C1 segment of cervical spinal cord (tissue), 14 donors: ENCODE results near the gene ZCCHC14.
"Not testable (repeated sequence)": the region's sequence is repeated elsewhere in the genome, so short reads cannot be mapped to it uniquely, and the experiment has no call there.

Experiments used
- DNase-seq, 14 donors: peaks; one replicate each; lab custom pipeline; 2025; lab: John Stamatoyannopoulos, UW

ZCCHC14 gene

GRCh38 chr16:87410530-87410929 lies 82.3 kb downstream of the ZCCHC14 start:
- DNase-seq = no peak

- no peak for DNase-seq
Observed at GRCh38 chr16:87409781-87410180, 83.0 kb downstream of the ZCCHC14 start.

GRCh38 chr16:87409153-87409552 lies 83.7 kb downstream of the ZCCHC14 start:
- DNase-seq = no peak

- DNase-seq = peak in 1 of 14 donors; percentile 29
Observed at GRCh38 chr16:87407511-87408112, 85.2 kb downstream of the ZCCHC14 start.

GRCh38 chr16:87406495-87407088 lies 86.2 kb downstream of the ZCCHC14 start:
- no peak for DNase-seq

GRCh38 chr16:87404764-87405625 lies 87.8 kb downstream of the ZCCHC14 start:
- no peak for DNase-seq

GRCh38 chr16:87395181-87395842 lies 97.5 kb downstream of the ZCCHC14 start:
- no peak for DNase-seq

- no peak for DNase-seq
Observed at GRCh38 chr16:87393680-87394055, 99.2 kb downstream of the ZCCHC14 start.

GRCh38 chr16:87392821-87393679 lies 99.8 kb downstream of the ZCCHC14 start:
- DNase-seq = peak in 7 of 14 donors; percentile 28 to 59 (median 41)

GRCh38 chr16:87391950-87392820 lies 100.6 kb downstream of the ZCCHC14 start, which contains the start of gene MAP1LC3B:
Gene MAP1LC3B, plus strand, starts transcription at chr16:87392336. Its CDS starts 92 bp downstream, at chr16:87392428.
- DNase-seq = peak; percentile 84 to 99 (median 95)

GRCh38 chr16:87391324-87391949 lies 101.4 kb downstream of the ZCCHC14 start:
- DNase-seq = peak in 7 of 14 donors; percentile 55 to 81 (median 74)

GRCh38 chr16:87390641-87391323 lies 102.0 kb downstream of the ZCCHC14 start:
- no peak for DNase-seq

- not testable (repeated sequence) for DNase-seq
Observed at GRCh38 chr16:87389914-87390313, 102.9 kb downstream of the ZCCHC14 start.

GRCh38 chr16:87389245-87389644 lies 103.6 kb downstream of the ZCCHC14 start:
- no peak for DNase-seq

GRCh38 chr16:87388818-87389134 lies 104.0 kb downstream of the ZCCHC14 start:
- DNase-seq = no peak

- DNase-seq = peak in 13 of 14 donors; percentile 56 to 99 (median 91)
Observed at GRCh38 chr16:87387942-87388817, 104.6 kb downstream of the ZCCHC14 start.

- DNase-seq = not testable (repeated sequence)
Observed at GRCh38 chr16:87384875-87385167, 108.0 kb downstream of the ZCCHC14 start.
